Stimulated activated CD8-positive, alpha-beta memory T cell treated with anti-CD3 and anti-CD28 coated beads, Interleukin-7, amount 100 ng/mL, for 24 hours (primary cell): ENCODE measurements around the gene COL4A2.

Source experiments
- DNase-seq: peaks from one replicate; pipeline ENCODE4 v3.0.0-alpha.2; 2020; ENCODE audit warnings: low read depth

Gene COL4A2

DNA sequence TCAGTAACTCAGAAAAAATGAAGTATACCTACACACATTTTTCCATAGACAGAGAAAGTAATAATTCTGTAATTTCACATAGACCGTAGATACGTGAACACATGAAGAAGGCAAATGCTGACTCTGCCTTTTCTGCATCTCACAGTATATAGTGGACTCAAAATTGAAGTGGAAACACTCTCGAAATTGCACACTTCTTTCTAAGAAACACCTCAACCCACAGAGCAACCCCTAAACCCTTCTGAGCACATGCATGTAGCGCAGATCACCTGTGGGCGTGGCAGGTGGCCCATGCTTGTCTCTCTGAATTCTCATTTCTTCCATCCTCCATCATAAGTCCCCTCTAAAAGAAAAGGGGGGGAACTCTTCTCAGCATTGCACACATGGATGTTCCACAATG is 34.9 kb upstream of the COL4A2 start:
- DNase-seq = no peak

- DNase-seq = no peak
These were observed 34.4 kb upstream of the COL4A2 start for GRCh38 chr13:110272651-110273050.

DNA sequence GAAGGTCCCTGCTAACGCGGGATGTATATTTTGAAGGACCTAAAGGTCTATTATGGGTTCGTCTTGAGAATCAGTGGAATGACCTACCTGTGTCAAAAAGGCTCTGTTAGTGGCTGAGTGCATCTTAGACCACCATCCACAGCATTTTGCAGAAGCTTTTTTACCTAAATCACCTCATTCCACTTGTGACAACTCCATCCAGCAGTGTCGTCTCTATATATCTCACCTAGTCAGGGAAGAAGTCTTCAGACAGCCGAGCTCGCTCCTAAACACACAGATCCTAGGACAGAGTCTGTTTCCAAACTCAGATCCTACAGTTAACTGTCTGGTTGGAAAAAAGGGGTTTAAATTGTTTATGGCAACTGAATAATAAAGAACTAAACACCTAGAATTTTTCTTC is 33.8 kb upstream of the COL4A2 start:
- no peak for DNase-seq

DNA sequence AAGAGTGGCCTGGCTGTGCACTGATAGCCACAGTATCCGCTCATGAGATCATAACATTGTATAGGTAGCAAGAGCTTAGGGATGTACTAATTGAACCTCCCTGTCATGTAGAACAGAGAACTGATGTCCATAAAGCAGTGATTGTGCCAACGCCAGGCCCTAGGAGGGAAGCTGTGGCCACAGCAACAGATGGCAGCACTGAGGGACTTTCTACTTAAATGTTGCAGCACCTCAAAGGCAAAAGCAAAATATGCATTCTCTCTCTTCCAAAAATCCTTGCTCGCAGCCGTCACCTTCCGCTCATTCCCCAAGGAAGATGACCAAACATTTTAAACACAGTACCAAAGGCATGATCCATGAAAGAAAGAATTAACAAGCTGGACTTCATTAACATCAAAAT is 32.4 kb upstream of the COL4A2 start:
- no peak for DNase-seq

DNA sequence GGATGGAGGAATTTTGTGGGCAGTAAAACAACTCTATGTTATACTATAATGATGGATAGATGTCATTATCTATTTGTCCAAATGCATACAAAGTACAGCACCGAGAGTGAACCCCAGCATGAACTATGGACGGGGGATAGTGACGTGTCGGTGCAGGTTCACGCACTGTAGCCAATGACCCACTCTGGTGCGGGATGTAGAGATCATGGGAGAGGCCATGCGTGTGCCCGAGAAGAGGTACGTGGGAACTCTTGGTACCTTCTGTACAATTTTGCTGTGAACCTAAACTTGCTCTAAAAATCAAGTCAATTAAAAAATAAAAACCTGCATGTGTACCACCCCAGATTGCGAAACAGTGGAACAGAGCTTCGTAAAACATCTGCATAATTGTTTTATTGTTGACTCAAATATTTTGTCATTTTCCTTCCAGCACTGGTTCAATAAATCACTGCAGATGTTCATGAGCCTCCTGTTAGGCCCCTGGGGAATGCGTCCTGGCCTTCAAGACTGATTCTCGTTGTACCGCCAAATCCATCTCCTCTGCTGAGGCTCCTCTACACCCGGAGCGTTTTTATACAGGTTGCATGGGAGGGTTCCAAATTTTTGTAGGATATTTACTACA is 31.0 kb upstream of the COL4A2 start:
- no peak for DNase-seq

DNA sequence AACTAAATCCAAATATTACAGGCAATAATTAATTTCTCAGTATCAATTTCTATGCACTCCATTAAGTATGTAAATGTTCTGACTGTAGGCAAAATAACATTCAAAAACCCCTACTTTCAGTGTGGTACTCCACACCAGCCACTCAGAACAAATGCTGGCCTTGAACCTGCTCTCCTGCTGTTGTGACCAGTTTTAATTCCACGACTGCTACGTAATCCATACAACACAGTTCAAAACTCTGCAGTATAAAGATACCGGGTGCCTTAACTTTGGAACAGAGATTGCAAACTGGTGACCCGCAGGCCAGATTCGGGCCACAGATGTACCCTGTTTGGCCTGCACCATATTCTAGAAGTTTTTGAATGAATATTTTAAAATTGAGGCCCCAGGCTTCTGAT is 30.5 kb upstream of the COL4A2 start:
- DNase-seq = no peak

DNA sequence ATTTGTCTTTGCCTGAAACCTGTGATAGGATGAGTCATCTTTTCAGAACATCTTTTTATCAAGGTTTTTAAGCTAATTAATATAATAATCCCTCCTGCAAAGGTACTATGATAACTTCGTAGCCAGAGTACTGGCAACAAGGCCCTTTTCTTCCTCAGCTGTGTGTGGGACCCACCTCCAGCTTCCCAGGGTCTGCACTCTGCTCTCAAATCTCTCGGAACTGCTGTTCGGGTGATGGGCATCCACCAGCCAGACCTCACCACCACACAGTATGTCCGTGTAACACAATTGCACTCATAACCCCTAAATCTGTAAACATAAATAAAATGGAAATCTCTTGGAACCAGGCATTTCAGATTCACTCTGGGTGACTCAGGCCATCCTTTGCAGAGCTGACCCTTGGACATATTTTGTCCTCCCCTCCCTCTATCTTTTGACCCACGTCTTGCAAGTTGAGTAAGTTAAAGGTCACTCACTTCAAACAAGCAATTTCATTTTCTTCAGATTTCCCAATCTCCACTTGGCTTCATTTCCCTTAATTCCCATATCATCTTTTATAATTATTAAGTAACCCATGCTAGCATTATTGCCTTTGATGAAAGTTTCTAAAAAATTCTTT is 29.6 kb upstream of the COL4A2 start:
- no peak for DNase-seq

GRCh38 chr13:110278859-110279258 is 28.2 kb upstream of the COL4A2 start:
- no peak for DNase-seq

- no peak for DNase-seq
These were observed 27.4 kb upstream of the COL4A2 start for GRCh38 chr13:110279684-110280083.

DNA sequence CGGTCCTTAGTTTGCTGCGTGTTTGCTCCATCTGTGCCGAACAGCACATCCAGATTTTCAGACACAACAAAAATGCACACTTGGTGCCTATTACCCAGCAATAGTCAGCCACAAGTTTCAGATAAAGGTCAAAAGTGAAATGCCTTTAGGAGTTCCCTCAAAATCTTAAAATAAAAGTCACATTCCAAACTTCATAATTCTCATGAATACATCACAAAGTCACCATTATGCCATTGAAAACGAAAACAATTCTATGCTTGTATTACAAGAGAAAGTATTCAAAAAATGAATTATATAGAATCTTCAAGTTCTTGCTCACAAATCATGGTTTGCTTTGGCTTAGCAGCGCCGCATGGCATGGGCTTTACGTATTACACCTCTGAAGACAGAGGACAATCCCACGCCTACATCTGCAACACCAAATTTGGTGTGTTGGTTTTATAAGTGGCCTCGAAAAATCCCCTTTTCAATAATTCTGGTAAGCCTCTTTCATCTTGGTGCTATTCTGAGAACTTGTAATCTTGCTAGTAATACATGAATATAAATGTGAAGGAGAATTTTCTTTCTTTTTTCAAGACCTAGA is 26.8 kb upstream of the COL4A2 start:
- DNase-seq = no peak

GRCh38 chr13:110280985-110281688 is 25.9 kb upstream of the COL4A2 start:
- DNase-seq = no peak

GRCh38 chr13:110281736-110282135 is 25.3 kb upstream of the COL4A2 start:
- no peak for DNase-seq

- no peak for DNase-seq
These were observed 24.7 kb upstream of the COL4A2 start for GRCh38 chr13:110282316-110282841.

GRCh38 chr13:110283736-110284517 is 23.2 kb upstream of the COL4A2 start:
- no peak for DNase-seq

DNA sequence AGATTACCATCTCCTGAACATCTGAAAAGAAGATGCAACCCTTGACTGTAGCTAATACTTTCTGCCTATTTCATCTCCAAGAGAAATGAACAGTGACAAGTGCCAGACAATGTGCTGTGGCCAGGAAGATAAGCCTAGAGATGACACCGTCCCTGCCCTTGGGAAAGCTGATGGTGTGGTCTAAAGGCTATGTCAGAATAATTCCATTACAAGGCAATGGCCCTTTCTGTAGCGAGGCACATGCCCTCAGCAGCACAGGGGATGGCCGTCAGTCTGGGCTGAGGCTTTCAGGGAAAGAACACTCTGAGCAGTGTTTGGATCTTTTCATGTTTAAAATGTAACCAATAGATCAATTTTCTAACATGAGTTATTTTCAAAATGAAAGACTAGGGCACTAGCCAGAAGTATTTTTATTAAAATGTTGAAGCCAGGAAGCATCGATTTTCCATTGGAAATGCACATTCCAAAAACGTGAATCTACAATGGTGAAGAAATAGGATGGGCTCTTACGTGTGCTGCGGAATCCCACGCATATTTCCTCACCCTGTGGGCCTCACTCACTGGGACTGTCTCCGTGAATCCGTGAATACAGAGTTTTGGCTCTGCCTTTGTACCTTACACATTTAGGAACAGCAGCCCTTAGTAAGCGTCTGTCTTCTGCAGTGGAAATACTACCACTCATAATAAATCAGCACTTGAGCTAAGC is 22.2 kb upstream of the COL4A2 start:
- DNase-seq = no peak

DNA sequence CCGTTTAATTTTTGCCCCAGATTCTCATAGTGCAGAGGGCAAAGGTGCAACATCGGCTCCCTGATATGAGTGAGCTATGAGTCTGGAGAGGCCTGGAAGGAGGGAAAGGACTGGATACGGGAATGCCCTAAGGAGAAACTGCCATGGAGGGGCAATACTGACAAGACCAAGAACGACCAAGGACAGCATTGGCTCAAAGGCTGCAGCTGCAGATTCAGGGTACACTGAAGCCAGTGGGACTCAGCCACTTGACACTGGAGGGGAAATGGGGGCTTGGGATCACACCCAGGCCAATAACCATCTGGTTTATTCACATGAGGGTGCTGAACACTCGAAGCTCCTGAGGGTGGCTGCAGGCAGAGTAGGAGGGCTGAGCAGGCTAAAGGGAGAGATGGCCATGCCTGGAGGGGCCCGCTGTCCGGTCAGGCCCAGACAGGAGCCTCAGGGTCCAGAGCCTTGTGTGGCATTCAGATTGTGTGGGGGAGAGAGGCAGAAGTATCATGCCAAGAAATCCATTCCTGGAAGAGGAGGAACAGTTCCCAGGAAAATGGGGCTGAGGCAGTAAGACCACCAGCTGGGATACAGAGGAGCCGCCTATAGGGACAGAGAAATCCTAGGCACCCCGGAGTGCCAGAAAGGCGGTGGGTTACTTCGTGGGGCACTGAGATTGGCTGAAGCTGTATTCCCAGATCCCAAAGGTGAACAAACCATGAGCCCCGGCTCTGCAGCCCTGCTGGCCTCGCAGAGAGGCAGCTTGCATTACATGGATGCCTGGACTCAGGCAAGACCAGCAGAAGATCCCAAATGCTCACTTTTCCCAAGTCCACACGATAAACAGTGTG is 20.9 kb upstream of the COL4A2 start:
- no peak for DNase-seq

GRCh38 chr13:110286833-110287819 is 20.0 kb upstream of the COL4A2 start:
- no peak for DNase-seq

DNA sequence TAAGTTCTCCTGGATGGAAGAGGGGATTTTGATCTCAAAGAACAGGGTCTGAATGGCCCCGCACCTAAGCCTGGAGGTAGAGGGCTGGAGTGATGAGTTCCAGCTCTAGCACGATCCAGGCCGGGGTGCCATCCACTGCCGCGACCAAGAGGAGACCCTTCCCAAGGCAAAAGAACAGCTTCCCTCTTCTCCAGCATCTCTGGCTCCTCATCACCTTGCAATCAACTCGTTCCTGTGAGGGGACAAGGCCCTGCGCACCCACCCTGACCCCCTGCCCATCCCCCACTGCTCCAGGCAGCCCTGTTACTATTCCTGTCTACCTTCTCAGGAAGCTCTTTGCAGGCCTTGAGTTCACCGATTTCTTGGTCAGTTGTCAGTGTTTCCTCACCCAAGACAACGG is 17.9 kb upstream of the COL4A2 start:
- DNase-seq = no peak

DNA sequence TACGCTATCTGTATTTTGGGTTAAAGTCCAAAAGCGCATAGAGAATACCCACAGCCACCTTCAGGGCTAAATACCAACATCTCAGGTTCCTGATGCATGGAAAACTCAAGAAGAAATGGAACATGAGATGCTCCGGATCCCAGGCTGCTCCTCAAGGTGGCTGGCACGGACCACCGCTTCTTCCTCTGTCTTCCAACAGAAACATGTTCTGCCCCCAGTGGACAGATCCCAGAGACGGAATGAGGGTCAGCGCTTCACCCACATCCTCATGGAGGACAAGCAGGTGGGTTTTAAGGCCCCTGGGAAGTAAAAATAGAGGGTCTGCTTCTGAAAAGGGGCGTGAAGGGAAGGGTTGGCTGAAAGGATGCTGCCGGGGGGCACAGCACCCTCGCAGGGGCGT is 17.4 kb upstream of the COL4A2 start:
- no peak for DNase-seq
